ENCODE measurements around the gene IL13RA2.

DNA sequence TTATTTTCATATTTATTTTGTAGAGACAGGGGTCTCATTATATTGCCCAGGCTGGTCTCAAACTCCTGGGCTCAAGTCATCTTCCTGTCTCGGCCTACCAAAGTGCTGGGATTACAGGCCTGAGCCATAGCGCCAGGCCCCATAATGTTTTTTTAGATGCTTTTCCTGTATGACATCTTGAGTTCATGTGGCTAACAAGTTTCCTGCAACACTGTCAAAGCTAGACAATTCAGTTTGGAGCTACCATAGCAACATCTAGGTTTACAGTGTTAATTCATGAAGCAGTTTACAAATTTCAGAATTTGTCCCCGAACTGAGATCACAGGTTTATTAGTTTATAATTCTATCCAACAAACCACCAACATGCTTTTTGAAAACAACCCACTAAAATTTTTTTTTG, 6.4 kb upstream of the IL13RA2 start:
- TF ChIP-seq MEF2A (IDR thresholded peaks at IDR 0.05; ENCODE audit: borderline replicate concordance, low read depth) = no peak
- no peak for TF ChIP-seq POLR2AphosphoS5 (IDR thresholded peaks at IDR 0.05; ENCODE audit: low read depth, low read length)
- TF ChIP-seq NRF1 (IDR thresholded peaks at IDR 0.05; ENCODE audit: low read depth, low read length) = no peak
- no peak for TF ChIP-seq GABPA (IDR thresholded peaks at IDR 0.05; ENCODE audit: low read depth)
- TF ChIP-seq, protein P1, sequence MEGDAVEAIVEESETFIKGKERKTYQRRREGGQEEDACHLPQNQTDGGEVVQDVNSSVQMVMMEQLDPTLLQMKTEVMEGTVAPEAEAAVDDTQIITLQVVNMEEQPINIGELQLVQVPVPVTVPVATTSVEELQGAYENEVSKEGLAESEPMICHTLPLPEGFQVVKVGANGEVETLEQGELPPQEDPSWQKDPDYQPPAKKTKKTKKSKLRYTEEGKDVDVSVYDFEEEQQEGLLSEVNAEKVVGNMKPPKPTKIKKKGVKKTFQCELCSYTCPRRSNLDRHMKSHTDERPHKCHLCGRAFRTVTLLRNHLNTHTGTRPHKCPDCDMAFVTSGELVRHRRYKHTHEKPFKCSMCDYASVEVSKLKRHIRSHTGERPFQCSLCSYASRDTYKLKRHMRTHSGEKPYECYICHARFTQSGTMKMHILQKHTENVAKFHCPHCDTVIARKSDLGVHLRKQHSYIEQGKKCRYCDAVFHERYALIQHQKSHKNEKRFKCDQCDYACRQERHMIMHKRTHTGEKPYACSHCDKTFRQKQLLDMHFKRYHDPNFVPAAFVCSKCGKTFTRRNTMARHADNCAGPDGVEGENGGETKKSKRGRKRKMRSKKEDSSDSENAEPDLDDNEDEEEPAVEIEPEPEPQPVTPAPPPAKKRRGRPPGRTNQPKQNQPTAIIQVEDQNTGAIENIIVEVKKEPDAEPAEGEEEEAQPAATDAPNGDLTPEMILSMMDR (IDR thresholded peaks at IDR 0.05) = no peak
- no peak for TF ChIP-seq FOXJ3 (CRISPR knock-in tag; IDR thresholded peaks at IDR 0.05)
- TF ChIP-seq, protein P2, sequence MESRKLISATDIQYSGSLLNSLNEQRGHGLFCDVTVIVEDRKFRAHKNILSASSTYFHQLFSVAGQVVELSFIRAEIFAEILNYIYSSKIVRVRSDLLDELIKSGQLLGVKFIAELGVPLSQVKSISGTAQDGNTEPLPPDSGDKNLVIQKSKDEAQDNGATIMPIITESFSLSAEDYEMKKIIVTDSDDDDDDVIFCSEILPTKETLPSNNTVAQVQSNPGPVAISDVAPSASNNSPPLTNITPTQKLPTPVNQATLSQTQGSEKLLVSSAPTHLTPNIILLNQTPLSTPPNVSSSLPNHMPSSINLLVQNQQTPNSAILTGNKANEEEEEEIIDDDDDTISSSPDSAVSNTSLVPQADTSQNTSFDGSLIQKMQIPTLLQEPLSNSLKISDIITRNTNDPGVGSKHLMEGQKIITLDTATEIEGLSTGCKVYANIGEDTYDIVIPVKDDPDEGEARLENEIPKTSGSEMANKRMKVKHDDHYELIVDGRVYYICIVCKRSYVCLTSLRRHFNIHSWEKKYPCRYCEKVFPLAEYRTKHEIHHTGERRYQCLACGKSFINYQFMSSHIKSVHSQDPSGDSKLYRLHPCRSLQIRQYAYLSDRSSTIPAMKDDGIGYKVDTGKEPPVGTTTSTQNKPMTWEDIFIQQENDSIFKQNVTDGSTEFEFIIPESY (IDR thresholded peaks at IDR 0.05; ENCODE audit: borderline replicate concordance, low read depth) = no peak
- no peak for TF ChIP-seq RXRA (IDR thresholded peaks at IDR 0.05; ENCODE audit: borderline replicate concordance, low read depth)
